Progenitor cell of endocrine pancreas (in vitro differentiated cells): ENCODE results near the gene TRAF3IP1. TPM values are rescaled to one million over a fixed set of nuclear protein-coding genes. Genes with fewer than 3 reads are reported as not detected.
"Not testable (repeated sequence)": the region's sequence is repeated elsewhere in the genome, so short reads cannot be mapped to it uniquely, and the experiment has no call there.

Experiments used
- DNase-seq: peaks from one replicate; pipeline ENCODE4 v3.0.0; 2021; ENCODE audit warnings: low spot score; ENCODE audit not compliant: unreplicated experiment
- H3K27ac Mint-ChIP-seq: 2 replicates; pipeline ENCODE4 v1.8.0; 2021; ENCODE audit warnings: mild to moderate bottlenecking, moderate library complexity, mixed read lengths
- H3K27me3 Mint-ChIP-seq: 2 replicates; pipeline ENCODE4 v1.8.0; 2021; ENCODE audit warnings: mixed read lengths
- H3K36me3 Mint-ChIP-seq: 2 replicates; pipeline ENCODE4 v1.8.0; 2022; ENCODE audit warnings: mixed read lengths; ENCODE audit not compliant: insufficient read depth
- H3K4me1 Mint-ChIP-seq: 2 replicates; pipeline ENCODE4 v1.8.0; 2021; ENCODE audit warnings: low read depth, mixed read lengths
- H3K4me3 Mint-ChIP-seq: 2 replicates; pipeline ENCODE4 v1.8.0; 2021; ENCODE audit warnings: low read depth, mild to moderate bottlenecking, moderate library complexity, mixed read lengths
- H3K9me3 Mint-ChIP-seq: 2 replicates; pipeline ENCODE4 v1.8.0; 2021; ENCODE audit warnings: low read depth, mixed read lengths
- CTCF ChIP-seq: fragments of 200-600 bp; sonication (generic); IDR thresholded peaks from one replicate; pipeline ENCODE4 v1.5.0; 2021; ENCODE audit warnings: antibody characterized with exemption, mild to moderate bottlenecking; ENCODE audit not compliant: unreplicated experiment
- total RNA-seq: library from RNA; stranded (reverse); gene quantifications from 2 replicates; pipeline ENCODE4 v1.2.1, GENCODE V29; 2021

Gene TRAF3IP1
- total RNA-seq, 1 donor from 2014 or later = 27.0 TPM

- Mint-ChIP-seq H3K36me3 (peaks cover 17% of the 10 kb centered on the region), H3K4me1 (peaks cover 24% of the 10 kb centered on the region), H3K27ac (peak overlapping the region; percentile 20), H3K4me3 (no peak overlapping the region), H3K9me3 (no peaks in the 10 kb centered on the region), H3K27me3 (no peaks in the 10 kb centered on the region)
- DNase-seq = no peak
- no peak for TF ChIP-seq CTCF
These were observed 120.4 kb downstream of the TRAF3IP1 start for GRCh38 chr2:238440767-238441166.

GRCh38 chr2:238441262-238442114 is 121.2 kb downstream of the TRAF3IP1 start:
- DNase-seq = no peak
- H3K27me3 Mint-ChIP-seq = no peaks in the 10 kb centered on the region
- peaks cover 24% of the 10 kb centered on the region for H3K4me1 Mint-ChIP-seq
- no peak for TF ChIP-seq CTCF
- H3K27ac Mint-ChIP-seq = peak overlapping the region; percentile 59
- H3K9me3 Mint-ChIP-seq = no peaks in the 10 kb centered on the region
- H3K4me3 Mint-ChIP-seq = no peak overlapping the region
- H3K36me3 Mint-ChIP-seq = peaks cover 16% of the 10 kb centered on the region

- Mint-ChIP-seq H3K36me3 (peaks cover 19% of the 10 kb centered on the region), H3K27ac (peak overlapping the region; percentile 59), H3K4me1 (peaks cover 24% of the 10 kb centered on the region)
- not testable (repeated sequence) for H3K27me3 Mint-ChIP-seq, H3K4me3 Mint-ChIP-seq, DNase-seq, H3K9me3 Mint-ChIP-seq
These were observed 121.9 kb downstream of the TRAF3IP1 start for GRCh38 chr2:238442257-238442656.

GRCh38 chr2:238444242-238444641 is 123.9 kb downstream of the TRAF3IP1 start:
- H3K36me3 Mint-ChIP-seq = peaks cover 23% of the 10 kb centered on the region
- no peak for TF ChIP-seq CTCF
- DNase-seq = no peak
- no peaks in the 10 kb centered on the region for H3K9me3 Mint-ChIP-seq
- H3K27me3 Mint-ChIP-seq = no peaks in the 10 kb centered on the region
- H3K4me3 Mint-ChIP-seq = no peak overlapping the region
- peaks cover 16% of the 10 kb centered on the region for H3K4me1 Mint-ChIP-seq
- peak overlapping the region; percentile 45 for H3K27ac Mint-ChIP-seq

GRCh38 chr2:238445409-238446190 is 125.3 kb downstream of the TRAF3IP1 start:
- peaks cover 29% of the 10 kb centered on the region for H3K36me3 Mint-ChIP-seq
- peaks cover 8% of the 10 kb centered on the region for H3K4me1 Mint-ChIP-seq
- no peak for DNase-seq
- H3K27ac Mint-ChIP-seq = peak overlapping the region; percentile 56
- no peaks in the 10 kb centered on the region for H3K9me3 Mint-ChIP-seq
- H3K4me3 Mint-ChIP-seq = no peak overlapping the region
- no peak for TF ChIP-seq CTCF
- no peaks in the 10 kb centered on the region for H3K27me3 Mint-ChIP-seq
